Transverse colon (tissue), 4 donors: ENCODE measurements around the gene SDK2.

Experiments
- CTCF ChIP-seq, 5 experiments: fragments of 200-600 bp in 3 of 5; fragments of 450-650 bp in 2 of 5; sonication (generic) in 3 of 5; IDR thresholded peaks; 1 replicate in 2 of 5; 2 replicates in 3 of 5; pipeline ENCODE4 v1.5.1; 2016 to 2017; ENCODE audit warnings: antibody characterized with exemption in 5 of 5, inconsistent platforms in 3 of 5, mild to moderate bottlenecking in 2 of 5, moderate library complexity in 1 of 5
- EP300 ChIP-seq: sonication (generic); formaldehyde crosslinking; IDR thresholded peaks from one replicate; pipeline ENCODE4 v1.6.1; 2017; ENCODE audit warnings: antibody characterized with exemption, low read depth
- POLR2A ChIP-seq: fragments of 450-650 bp; IDR thresholded peaks from one replicate; pipeline ENCODE4 v1.6.1; 2016; ENCODE audit warnings: antibody characterized with exemption, mild to moderate bottlenecking, moderate library complexity
- POLR2AphosphoS5 ChIP-seq, 3 donors: sonication (generic); formaldehyde crosslinking; IDR thresholded peaks; one replicate each; pipeline ENCODE4 v1.6.1; 2016; ENCODE audit warnings: antibody characterized with exemption in 3 of 3

- TF ChIP-seq CTCF (IDR thresholded peaks at IDR 0.05) (no peak), POLR2A (no peak), EP300 (no peak), POLR2AphosphoS5 (IDR thresholded peaks at IDR 0.05) (no peak)
Observed at GRCh38 chr17:73452009-73452408, 192.2 kb downstream of the SDK2 start.
